H1 (cell line): ENCODE data around the gene KLC4. TPM values are rescaled to one million over a fixed set of nuclear protein-coding genes. Genes with fewer than 3 reads are reported as not detected.

Source experiments
- FOSL1 ChIP-seq: IDR thresholded peaks from 2 replicates; pipeline ENCODE4 v1.6.1; 2011; ENCODE audit warnings: mild to moderate bottlenecking, low read depth, low read length, moderate library complexity; ENCODE audit not compliant: insufficient read depth
- HDAC2 ChIP-seq, 2 experiments: fragments of 300-600 bp in 1 of 2; sonication (generic) in 1 of 2; IDR thresholded peaks; 2 replicates each; pipeline ENCODE4 v1.6.1; 2011 to 2012; ENCODE audit warnings: low read depth in 2 of 2, low read length in 2 of 2, mild to moderate bottlenecking in 2 of 2, moderate library complexity in 2 of 2, borderline replicate concordance in 1 of 2, inconsistent platforms in 1 of 2
- JUN ChIP-seq: IDR thresholded peaks from 2 replicates; pipeline ENCODE4 v1.6.1; 2011; ENCODE audit warnings: low read depth, mild to moderate bottlenecking, improper control_type of control experiment, low read length
- SAP30 ChIP-seq: fragments of 300-600 bp; sonication (generic); IDR thresholded peaks from 2 replicates; pipeline ENCODE4 v1.7.1; 2012; ENCODE audit warnings: low read length, moderate library complexity, mild to moderate bottlenecking, inconsistent platforms; ENCODE audit not compliant: insufficient read depth, insufficient replicate concordance
- TAF1 ChIP-seq: IDR thresholded peaks from 2 replicates; pipeline ENCODE4 v1.6.1; 2011; ENCODE audit warnings: mild to moderate bottlenecking, low read depth, low read length
- TBP ChIP-seq: IDR thresholded peaks from 2 replicates; pipeline ENCODE4 v1.6.1; 2011; ENCODE audit warnings: low read depth, low read length, improper control_type of control experiment
- TEAD4 ChIP-seq: IDR thresholded peaks from 2 replicates; pipeline ENCODE4 v1.6.1; 2012; ENCODE audit warnings: low read depth, low read length, inconsistent platforms, mixed read lengths
- polyA plus RNA-seq, 7 experiments: library from polyadenylated mRNA; depleted of rRNA in 3 of 7; stranded (reverse) in 5 of 7; unstranded in 2 of 7; fragments of >200 nt in 5 of 7; fragments of 200-250 nt in 2 of 7; gene quantifications; 1 replicate in 5 of 7; 2 replicates in 1 of 7; 4 replicates in 1 of 7; pipeline versions ENCODE4 v1.2.1 to v1.2.3, GENCODE V29; 2011 to 2013; ENCODE audit warnings: missing spikeins in 2 of 7, mixed read lengths in 2 of 7
- total RNA-seq: library from RNA; stranded (reverse); fragmentation: NEBNext Ultra II Directional; extraction: Animal tissue kit (Norgen Biotek cat#: 25700); gene quantifications from 2 replicates; pipeline ENCODE4 v1.2.1, GENCODE V29; 2021

Gene KLC4
- total and polyA plus RNA-seq, 2 of the 8 experiments (the other 6 are each of a cell fraction or from before 2014, with no cell fraction given) = 15.7 to 28.5 TPM

GRCh38 chr6:43026365-43026764 lies 33.1 kb upstream of the KLC4 start (continued):
- TF ChIP-seq JUN (no peak), TEAD4 (no peak), SAP30 (no peak), HDAC2 (IDR thresholded peaks at IDR 0.05; ENCODE audit: borderline replicate concordance in 1 of 2, low read depth in 2 of 2, low read length in 2 of 2) (no peak), TBP (no peak), TAF1 (no peak), FOSL1 (no peak)
